ENCODE data around the gene ROMO1. TPM values are rescaled to one million over a fixed set of nuclear protein-coding genes. Genes with fewer than 3 reads are reported as not detected.

Gene ROMO1
- total and polyA plus RNA-seq, 2 of the 8 experiments (the other 6 are each of a cell fraction or from before 2014, with no cell fraction given), result 164 to 702 TPM

DNA sequence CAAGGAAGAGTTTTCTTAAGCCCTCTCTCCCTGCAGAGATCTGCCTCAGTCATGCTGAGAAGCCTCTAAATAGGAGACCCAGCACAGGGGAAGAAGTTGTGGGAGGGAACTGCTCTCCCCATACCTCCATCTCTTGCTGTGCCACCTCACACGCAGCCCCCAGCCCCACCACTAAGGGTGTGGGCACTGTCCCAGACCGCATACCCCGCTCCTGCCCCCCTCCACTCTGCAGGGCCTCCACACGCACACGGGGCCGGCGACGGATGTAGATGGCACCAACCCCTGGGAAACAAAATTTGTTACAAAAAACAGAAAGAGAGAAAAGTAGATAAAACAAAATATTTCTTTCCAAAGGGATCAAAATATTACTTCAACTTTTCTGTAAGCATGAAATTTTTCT lies 24.3 kb upstream of the ROMO1 start (continued):
- TF ChIP-seq, protein P1, sequence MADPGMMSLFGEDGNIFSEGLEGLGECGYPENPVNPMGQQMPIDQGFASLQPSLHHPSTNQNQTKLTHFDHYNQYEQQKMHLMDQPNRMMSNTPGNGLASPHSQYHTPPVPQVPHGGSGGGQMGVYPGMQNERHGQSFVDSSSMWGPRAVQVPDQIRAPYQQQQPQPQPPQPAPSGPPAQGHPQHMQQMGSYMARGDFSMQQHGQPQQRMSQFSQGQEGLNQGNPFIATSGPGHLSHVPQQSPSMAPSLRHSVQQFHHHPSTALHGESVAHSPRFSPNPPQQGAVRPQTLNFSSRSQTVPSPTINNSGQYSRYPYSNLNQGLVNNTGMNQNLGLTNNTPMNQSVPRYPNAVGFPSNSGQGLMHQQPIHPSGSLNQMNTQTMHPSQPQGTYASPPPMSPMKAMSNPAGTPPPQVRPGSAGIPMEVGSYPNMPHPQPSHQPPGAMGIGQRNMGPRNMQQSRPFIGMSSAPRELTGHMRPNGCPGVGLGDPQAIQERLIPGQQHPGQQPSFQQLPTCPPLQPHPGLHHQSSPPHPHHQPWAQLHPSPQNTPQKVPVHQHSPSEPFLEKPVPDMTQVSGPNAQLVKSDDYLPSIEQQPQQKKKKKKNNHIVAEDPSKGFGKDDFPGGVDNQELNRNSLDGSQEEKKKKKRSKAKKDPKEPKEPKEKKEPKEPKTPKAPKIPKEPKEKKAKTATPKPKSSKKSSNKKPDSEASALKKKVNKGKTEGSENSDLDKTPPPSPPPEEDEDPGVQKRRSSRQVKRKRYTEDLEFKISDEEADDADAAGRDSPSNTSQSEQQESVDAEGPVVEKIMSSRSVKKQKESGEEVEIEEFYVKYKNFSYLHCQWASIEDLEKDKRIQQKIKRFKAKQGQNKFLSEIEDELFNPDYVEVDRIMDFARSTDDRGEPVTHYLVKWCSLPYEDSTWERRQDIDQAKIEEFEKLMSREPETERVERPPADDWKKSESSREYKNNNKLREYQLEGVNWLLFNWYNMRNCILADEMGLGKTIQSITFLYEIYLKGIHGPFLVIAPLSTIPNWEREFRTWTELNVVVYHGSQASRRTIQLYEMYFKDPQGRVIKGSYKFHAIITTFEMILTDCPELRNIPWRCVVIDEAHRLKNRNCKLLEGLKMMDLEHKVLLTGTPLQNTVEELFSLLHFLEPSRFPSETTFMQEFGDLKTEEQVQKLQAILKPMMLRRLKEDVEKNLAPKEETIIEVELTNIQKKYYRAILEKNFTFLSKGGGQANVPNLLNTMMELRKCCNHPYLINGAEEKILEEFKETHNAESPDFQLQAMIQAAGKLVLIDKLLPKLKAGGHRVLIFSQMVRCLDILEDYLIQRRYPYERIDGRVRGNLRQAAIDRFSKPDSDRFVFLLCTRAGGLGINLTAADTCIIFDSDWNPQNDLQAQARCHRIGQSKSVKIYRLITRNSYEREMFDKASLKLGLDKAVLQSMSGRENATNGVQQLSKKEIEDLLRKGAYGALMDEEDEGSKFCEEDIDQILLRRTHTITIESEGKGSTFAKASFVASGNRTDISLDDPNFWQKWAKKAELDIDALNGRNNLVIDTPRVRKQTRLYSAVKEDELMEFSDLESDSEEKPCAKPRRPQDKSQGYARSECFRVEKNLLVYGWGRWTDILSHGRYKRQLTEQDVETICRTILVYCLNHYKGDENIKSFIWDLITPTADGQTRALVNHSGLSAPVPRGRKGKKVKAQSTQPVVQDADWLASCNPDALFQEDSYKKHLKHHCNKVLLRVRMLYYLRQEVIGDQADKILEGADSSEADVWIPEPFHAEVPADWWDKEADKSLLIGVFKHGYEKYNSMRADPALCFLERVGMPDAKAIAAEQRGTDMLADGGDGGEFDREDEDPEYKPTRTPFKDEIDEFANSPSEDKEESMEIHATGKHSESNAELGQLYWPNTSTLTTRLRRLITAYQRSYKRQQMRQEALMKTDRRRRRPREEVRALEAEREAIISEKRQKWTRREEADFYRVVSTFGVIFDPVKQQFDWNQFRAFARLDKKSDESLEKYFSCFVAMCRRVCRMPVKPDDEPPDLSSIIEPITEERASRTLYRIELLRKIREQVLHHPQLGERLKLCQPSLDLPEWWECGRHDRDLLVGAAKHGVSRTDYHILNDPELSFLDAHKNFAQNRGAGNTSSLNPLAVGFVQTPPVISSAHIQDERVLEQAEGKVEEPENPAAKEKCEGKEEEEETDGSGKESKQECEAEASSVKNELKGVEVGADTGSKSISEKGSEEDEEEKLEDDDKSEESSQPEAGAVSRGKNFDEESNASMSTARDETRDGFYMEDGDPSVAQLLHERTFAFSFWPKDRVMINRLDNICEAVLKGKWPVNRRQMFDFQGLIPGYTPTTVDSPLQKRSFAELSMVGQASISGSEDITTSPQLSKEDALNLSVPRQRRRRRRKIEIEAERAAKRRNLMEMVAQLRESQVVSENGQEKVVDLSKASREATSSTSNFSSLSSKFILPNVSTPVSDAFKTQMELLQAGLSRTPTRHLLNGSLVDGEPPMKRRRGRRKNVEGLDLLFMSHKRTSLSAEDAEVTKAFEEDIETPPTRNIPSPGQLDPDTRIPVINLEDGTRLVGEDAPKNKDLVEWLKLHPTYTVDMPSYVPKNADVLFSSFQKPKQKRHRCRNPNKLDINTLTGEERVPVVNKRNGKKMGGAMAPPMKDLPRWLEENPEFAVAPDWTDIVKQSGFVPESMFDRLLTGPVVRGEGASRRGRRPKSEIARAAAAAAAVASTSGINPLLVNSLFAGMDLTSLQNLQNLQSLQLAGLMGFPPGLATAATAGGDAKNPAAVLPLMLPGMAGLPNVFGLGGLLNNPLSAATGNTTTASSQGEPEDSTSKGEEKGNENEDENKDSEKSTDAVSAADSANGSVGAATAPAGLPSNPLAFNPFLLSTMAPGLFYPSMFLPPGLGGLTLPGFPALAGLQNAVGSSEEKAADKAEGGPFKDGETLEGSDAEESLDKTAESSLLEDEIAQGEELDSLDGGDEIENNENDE (IDR thresholded peaks at IDR 0.05; ENCODE audit: insufficient replicate concordance, low read length), result no peak
- TF ChIP-seq NANOG (IDR thresholded peaks at IDR 0.05; ENCODE audit: insufficient read depth, low read depth, low read length, poor library complexity, severe bottlenecking) (no peak), CREB1 (IDR thresholded peaks at IDR 0.05) (no peak)
